Caco-2 (cell line): ENCODE measurements around the gene EGFL7. TPM values are rescaled to one million over a fixed set of nuclear protein-coding genes. Genes with fewer than 3 reads are reported as not detected.

Experiments
- BruUV-seq: library from RNA; stranded (reverse); fragments of 400-500 nt; replicated peaks from 2 replicates; lab custom pipeline; 2021; lab: Mats Ljungman, UMichigan
- CTCF ChIA-PET: fragments of 300-600 bp; sonication (Branson Sonifier 250); formaldehyde crosslinking; loops from one replicate; lab custom pipeline; 2022; ENCODE audit warnings: antibody characterized with exemption; lab: Charles Lee
- POLR2A ChIA-PET: fragments of 300-600 bp; sonication (Branson Sonifier 250); formaldehyde crosslinking; loops from one replicate; lab custom pipeline; 2022; ENCODE audit warnings: antibody characterized with exemption; lab: Charles Lee
- DNase-seq, 2 experiments: peaks; one replicate each; pipeline versions ENCODE4 v3.0.0 to v3.0.0-alpha.2; 2020 to 2022
- H3K27me3 ChIP-seq: replicated peaks from 2 replicates; pipeline ENCODE4 v1.6.0; 2011; ENCODE audit warnings: low read length; ENCODE audit not compliant: control insufficient read depth, insufficient read depth
- H3K36me3 ChIP-seq: 2 replicates; pipeline ENCODE4 v1.5.1; 2011; ENCODE audit warnings: low read length; ENCODE audit not compliant: control insufficient read depth, insufficient read depth
- H3K4me1 ChIP-seq: fragments of 250-450 bp; sonication (Bioruptor Pico); 2 replicates; pipeline ENCODE4 v1.5.1; 2020; ENCODE audit warnings: mild to moderate bottlenecking
- H3K4me3 ChIP-seq: 2 replicates; pipeline ENCODE4 v1.5.1; 2011; ENCODE audit warnings: low read depth, mild to moderate bottlenecking, control low read depth, low read length
- H3K9me3 ChIP-seq: fragments of 250-450 bp; sonication (Bioruptor Pico); 2 replicates; pipeline ENCODE4 v1.5.1; 2020; ENCODE audit warnings: mild to moderate bottlenecking, moderate library complexity
- H3K27ac Mint-ChIP-seq: one replicate; pipeline ENCODE4 v1.8.0; 2022; ENCODE audit warnings: mixed read lengths; ENCODE audit not compliant: unreplicated experiment
- H3K27me3 Mint-ChIP-seq: one replicate; pipeline ENCODE4 v1.8.0; 2022; ENCODE audit warnings: mixed read lengths; ENCODE audit not compliant: insufficient read depth, unreplicated experiment
- H3K36me3 Mint-ChIP-seq: one replicate; pipeline ENCODE4 v1.8.0; 2022; ENCODE audit warnings: mild to moderate bottlenecking, mixed read lengths; ENCODE audit not compliant: insufficient read depth, unreplicated experiment
- H3K4me1 Mint-ChIP-seq: one replicate; pipeline ENCODE4 v1.8.0; 2022; ENCODE audit warnings: low read depth, mixed read lengths; ENCODE audit not compliant: unreplicated experiment
- H3K4me3 Mint-ChIP-seq: one replicate; pipeline ENCODE4 v1.8.0; 2022; ENCODE audit warnings: mild to moderate bottlenecking, moderate library complexity, mixed read lengths; ENCODE audit not compliant: unreplicated experiment
- H3K9me3 Mint-ChIP-seq: one replicate; pipeline ENCODE4 v1.8.0; 2022; ENCODE audit warnings: mixed read lengths; ENCODE audit not compliant: unreplicated experiment
- CTCF ChIP-seq, 2 experiments: fragments of 200-600 bp in 1 of 2; IDR thresholded peaks; 1 replicate in 1 of 2; 2 replicates in 1 of 2; pipeline versions ENCODE4 v1.5.1 to v1.8.0; 2011 to 2022; ENCODE audit warnings: antibody characterized with exemption in 1 of 2, control low read depth in 1 of 2, inconsistent platforms in 1 of 2, low read depth in 1 of 2, low read length in 1 of 2, mild to moderate bottlenecking in 1 of 2, moderate library complexity in 1 of 2; ENCODE audit not compliant: insufficient read depth in 1 of 2, severe bottlenecking in 1 of 2, unreplicated experiment in 1 of 2
- intact Hi-C: fragments of 100-400 bp; cut with micrococcal nuclease; formaldehyde crosslinking; loops from one replicate; pipeline ENCODE4 v1.10.0; 2022; ENCODE audit not compliant: unreplicated experiment
- total RNA-seq: library from RNA; stranded (reverse); gene quantifications from 2 replicates; pipeline ENCODE4 v1.2.3, GENCODE V29; 2022

EGFL7 gene
- total RNA-seq, 1 experiment from 2014 or later, result 30.2 TPM

- Histone ChIP-seq H3K4me1 (peaks cover 19% of the 10 kb centered on the region), H3K9me3 (no peaks in the 10 kb centered on the region), H3K36me3 (no peaks in the 10 kb centered on the region; the same call in 1 of the 2 replicates), H3K4me3 (no peak overlapping the region), H3K27me3 (no peaks in the 10 kb centered on the region)
- H3K27ac Mint-ChIP-seq, result no peak overlapping the region
- intact Hi-C loops, result no loop called here
- no peak overlapping the region for H3K4me3 Mint-ChIP-seq
- ChIA-PET CTCF (interaction anchor here (1.1 to 1.3 kb wide), 2 partner anchors 12 to 189 kb away, joined by 5 to 6 read pairs; no protein-coding TSS in a partner anchor), POLR2A (no interaction called here)
- peaks cover 30% of the 10 kb centered on the region for H3K36me3 Mint-ChIP-seq
- no peaks in the 10 kb centered on the region for H3K4me1 Mint-ChIP-seq
- no peak for TF ChIP-seq CTCF (IDR thresholded peaks at IDR 0.05; ENCODE audit: insufficient read depth in 1 of 2, low read depth in 1 of 2, low read length in 1 of 2, severe bottlenecking in 1 of 2, unreplicated experiment in 1 of 2)
- no peaks in the 10 kb centered on the region for H3K9me3 Mint-ChIP-seq
- BruUV-seq, result TSS peak; percentile 81
- no peak for DNase-seq
- no peaks in the 10 kb centered on the region for H3K27me3 Mint-ChIP-seq
Observed at GRCh38 chr9:136673088-136673974, 10.6 kb downstream of the EGFL7 start.

- TF ChIP-seq CTCF (IDR thresholded peaks at IDR 0.05; ENCODE audit: insufficient read depth in 1 of 2, low read depth in 1 of 2, low read length in 1 of 2, severe bottlenecking in 1 of 2, unreplicated experiment in 1 of 2), result no peak
- BruUV-seq, result no TSS peak
- no peaks in the 10 kb centered on the region for H3K27me3 Mint-ChIP-seq
- no peaks in the 10 kb centered on the region for H3K9me3 Mint-ChIP-seq
- no peak overlapping the region for H3K4me3 Mint-ChIP-seq
- Histone ChIP-seq H3K4me3 (no peak overlapping the region), H3K4me1 (peaks cover 19% of the 10 kb centered on the region), H3K27me3 (no peaks in the 10 kb centered on the region), H3K9me3 (no peaks in the 10 kb centered on the region), H3K36me3 (no peaks in the 10 kb centered on the region; the same call in 1 of the 2 replicates)
- H3K36me3 Mint-ChIP-seq, result peaks cover 22% of the 10 kb centered on the region
- intact Hi-C loops, result no loop called here
- POLR2A ChIA-PET, result no interaction called here
- no peak overlapping the region for H3K27ac Mint-ChIP-seq
- CTCF ChIA-PET, result interaction anchor here (0.9 kb wide), 1 partner anchor 19 kb away, joined by 4 read pairs; no protein-coding TSS in a partner anchor
- H3K4me1 Mint-ChIP-seq, result no peaks in the 10 kb centered on the region
- no peak for DNase-seq
Observed at GRCh38 chr9:136673975-136674785, 11.5 kb downstream of the EGFL7 start.

GRCh38 chr9:136674786-136675349 lies 12.2 kb downstream of the EGFL7 start:
- TF ChIP-seq CTCF (IDR thresholded peaks at IDR 0.05; ENCODE audit: insufficient read depth in 1 of 2, low read depth in 1 of 2, low read length in 1 of 2, severe bottlenecking in 1 of 2, unreplicated experiment in 1 of 2), result no peak
- no peaks in the 10 kb centered on the region for H3K9me3 Mint-ChIP-seq
- Histone ChIP-seq H3K4me3 (no peak overlapping the region), H3K36me3 (no peaks in the 10 kb centered on the region; the same call in 1 of the 2 replicates), H3K9me3 (no peaks in the 10 kb centered on the region), H3K27me3 (no peaks in the 10 kb centered on the region), H3K4me1 (peaks cover 19% of the 10 kb centered on the region)
- no TSS peak for BruUV-seq
- no peaks in the 10 kb centered on the region for H3K27me3 Mint-ChIP-seq
- CTCF ChIA-PET, result interaction anchor here (0.9 kb wide), 1 partner anchor 19 kb away, joined by 4 read pairs; no protein-coding TSS in a partner anchor
- H3K27ac Mint-ChIP-seq, result no peak overlapping the region
- no peak overlapping the region for H3K4me3 Mint-ChIP-seq
- POLR2A ChIA-PET, result no interaction called here
- intact Hi-C loops, result no loop called here
- no peaks in the 10 kb centered on the region for H3K4me1 Mint-ChIP-seq
- peaks cover 19% of the 10 kb centered on the region for H3K36me3 Mint-ChIP-seq
- peak; percentile 79 to 82 for DNase-seq
